ENCODE measurements around the gene ROBO1.

DNA sequence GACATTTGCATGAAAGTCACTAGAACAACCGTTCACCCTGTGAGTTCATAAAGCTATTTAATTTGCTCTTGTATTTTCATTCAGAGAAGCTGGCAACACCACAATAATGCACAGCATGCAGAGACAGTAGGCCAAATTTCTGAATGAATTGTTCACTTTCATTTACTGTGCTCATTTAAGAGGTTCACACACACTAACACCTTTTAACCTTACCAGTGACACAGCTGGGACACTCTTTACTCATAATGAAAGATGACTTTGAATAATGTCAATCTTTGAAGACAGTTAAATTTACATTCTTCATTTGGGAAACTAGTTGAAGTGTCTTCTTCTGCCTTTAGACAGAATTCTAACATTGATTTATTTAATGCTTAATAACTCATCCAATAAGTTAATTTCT is 95.7 kb downstream of the ROBO1 start:
- TF ChIP-seq, protein P1, sequence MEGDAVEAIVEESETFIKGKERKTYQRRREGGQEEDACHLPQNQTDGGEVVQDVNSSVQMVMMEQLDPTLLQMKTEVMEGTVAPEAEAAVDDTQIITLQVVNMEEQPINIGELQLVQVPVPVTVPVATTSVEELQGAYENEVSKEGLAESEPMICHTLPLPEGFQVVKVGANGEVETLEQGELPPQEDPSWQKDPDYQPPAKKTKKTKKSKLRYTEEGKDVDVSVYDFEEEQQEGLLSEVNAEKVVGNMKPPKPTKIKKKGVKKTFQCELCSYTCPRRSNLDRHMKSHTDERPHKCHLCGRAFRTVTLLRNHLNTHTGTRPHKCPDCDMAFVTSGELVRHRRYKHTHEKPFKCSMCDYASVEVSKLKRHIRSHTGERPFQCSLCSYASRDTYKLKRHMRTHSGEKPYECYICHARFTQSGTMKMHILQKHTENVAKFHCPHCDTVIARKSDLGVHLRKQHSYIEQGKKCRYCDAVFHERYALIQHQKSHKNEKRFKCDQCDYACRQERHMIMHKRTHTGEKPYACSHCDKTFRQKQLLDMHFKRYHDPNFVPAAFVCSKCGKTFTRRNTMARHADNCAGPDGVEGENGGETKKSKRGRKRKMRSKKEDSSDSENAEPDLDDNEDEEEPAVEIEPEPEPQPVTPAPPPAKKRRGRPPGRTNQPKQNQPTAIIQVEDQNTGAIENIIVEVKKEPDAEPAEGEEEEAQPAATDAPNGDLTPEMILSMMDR (IDR thresholded peaks at IDR 0.05): no peak
- TF ChIP-seq POLR2A (IDR thresholded peaks at IDR 0.05): no peak

Measured in right lobe of liver (tissue), 4 donors.